HK-2 (cell line): ENCODE data around the gene CPA4.

ENCODE experiments used
- DNase-seq: peaks from one replicate; pipeline ENCODE4 v3.0.0-alpha.2; 2018; ENCODE audit not compliant: unreplicated experiment

The CPA4 gene

DNA sequence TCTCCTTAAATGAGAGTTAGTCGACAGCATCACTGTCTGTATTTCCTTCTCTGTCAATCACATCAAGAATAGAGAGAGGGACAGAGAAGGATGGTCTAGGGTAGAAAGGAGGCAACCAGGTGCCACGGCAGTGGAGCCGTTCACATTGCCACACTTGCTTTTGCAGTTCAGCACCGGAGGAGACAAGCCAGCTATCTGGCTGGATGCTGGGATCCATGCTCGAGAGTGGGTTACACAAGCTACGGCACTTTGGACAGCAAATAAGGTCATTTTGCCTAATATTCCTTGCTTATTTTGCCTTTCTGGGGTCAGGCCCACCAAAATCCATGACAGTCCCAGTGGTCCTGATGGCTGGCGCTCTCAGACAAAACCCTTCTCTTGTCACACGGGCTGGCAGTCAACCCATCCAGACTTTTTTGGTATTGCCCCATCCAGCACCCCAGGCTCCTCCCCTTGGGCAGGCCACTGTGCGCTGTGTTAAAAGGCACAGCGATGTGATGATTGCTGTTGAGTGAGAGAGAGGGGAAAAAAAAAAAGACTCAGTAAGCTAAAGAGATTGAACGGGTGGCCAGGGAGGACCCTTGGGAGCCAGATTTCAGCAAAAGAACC, 17.9 kb upstream of the CPA4 start:
- DNase-seq, result no peak

DNA sequence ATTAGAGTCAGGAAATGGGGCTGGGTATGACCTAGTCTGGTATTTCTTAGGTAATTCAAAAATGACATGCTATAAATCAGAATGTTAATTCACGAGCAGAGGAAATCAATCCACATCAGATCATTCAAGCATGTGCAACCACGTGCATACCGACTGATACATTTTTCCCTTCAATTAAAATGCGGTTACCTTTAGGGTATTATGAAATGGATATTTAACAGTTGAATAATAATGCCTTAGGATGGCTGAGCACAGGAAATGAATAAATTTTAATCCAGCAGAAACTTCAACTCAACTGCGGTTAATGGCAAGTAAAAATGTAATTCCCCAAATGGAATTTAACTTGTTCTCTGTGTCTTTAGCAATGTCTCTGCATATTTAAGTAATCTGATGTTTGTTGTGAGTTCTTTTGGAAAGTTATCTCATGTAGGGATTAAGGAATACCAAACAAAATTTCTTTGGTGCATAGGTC, 17.1 kb upstream of the CPA4 start:
- no peak for DNase-seq

DNA sequence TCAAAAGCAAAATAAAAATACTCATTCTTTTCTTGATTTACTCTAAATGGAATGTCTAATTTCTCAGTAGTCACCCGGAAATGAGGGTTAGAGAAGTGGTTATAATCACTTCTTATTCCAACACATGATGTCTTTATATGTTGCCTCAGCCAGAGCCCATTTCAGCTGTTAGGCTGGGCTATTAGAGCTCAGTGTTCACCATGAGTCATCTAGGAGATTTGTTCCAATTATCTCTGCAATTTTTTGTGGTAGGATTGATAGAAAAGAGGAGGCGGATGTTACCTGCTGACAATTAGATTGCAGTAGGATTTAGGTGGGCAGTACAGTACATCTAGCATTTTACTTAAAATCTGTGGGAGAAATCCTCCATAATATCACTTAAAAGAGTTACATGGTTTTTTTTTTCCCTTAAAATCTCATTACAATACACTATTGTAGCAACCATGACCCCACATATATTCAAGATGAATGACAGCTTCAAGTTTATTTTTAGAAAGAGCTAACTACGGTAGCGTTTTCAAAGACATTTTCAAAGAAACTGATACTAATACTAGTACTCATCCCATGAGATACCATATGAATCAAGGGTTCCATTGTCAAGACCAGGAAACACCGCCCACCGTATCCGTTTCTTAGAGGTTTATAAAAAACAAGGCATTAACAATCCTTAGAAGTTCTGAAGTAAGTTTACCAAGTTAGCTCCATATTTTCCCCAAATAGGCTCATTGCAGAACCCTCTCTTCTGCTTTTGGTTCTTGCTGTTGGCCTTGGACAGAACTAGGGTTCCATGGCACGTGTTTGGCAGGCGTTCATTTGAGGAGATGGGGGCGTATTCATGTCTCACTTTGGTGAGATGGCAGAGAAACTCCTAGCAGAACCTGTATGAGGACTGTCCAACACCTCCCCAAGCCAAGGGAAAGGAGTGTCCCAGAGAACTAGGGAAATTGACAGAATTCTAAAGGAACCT, 15.9 kb upstream of the CPA4 start:
- DNase-seq, result no peak

DNA sequence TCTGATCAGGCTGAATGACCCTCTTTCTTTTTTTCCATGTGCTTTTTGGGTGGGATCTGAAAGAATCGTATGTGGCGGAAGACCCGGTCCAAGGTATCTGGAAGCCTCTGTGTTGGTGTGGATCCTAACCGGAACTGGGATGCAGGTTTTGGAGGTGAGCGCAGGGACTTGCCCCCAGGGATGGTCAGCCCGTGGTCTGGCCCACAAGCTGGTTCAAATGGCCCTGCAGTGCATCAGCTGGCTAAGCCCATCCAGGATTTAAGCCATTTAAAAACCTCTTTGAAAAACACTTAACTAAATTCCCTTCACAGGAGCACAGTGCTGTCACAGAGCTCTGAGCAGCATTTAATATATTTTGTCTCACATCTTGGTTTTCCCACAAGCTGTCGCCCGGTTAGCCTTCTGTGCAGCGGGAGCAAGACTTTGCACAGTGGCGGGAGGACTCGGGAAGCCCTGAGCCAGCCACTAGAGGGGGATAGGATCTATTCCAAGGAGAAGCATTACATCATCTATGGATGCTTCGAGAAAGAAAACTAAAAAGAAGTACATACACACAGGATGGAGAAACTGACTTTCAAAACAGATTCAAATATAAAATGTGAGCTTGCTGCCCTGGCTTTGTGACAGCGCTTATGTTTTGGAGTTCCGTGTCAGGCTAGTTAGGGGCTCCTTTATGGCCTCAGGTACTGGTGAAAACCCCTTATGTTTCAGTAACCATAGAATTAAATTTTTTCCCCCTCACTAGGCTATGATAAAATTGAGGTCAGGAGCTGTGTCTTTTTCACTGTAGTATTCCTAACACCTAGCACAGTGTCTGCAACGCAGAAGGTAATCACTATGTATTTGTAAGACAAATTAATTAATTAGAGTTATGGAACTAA, 15.0 kb upstream of the CPA4 start:
- peak; percentile 33 for DNase-seq

DNA sequence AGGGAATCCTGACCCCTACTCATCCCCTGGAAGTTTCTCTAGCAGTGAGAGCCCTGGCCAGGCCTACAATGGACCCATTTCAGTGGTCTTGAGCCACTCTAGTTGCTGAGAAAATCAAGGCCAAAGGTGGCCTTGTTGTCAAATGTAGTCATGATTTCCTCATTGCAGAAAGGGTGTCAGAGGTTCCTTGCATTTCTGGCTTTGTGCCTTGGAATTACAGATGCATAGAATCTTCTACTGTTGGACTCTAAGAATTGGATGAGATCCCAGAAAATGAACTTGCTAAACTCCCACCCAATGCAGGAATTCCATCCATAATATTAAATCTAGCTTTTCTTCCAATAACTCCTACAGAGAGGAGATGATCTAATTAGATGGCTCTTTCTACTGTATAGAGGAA, 14.1 kb upstream of the CPA4 start:
- no peak for DNase-seq

DNA sequence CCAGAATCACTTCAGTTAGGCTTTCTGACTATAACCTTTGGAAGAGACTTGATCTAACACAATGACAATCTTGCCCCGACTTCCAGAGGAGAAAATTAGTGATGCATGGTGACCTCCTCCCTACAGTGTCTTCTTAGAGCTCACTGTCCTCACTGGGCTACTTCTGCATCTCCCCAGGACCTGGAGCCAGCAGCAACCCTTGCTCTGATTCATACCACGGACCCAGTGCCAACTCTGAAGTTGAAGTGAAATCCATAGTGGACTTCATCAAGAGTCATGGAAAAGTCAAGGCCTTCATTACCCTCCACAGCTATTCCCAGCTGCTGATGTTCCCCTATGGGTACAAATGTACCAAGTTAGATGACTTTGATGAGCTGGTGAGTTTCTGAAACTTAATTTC, 13.7 kb upstream of the CPA4 start:
- DNase-seq, result no peak

DNA sequence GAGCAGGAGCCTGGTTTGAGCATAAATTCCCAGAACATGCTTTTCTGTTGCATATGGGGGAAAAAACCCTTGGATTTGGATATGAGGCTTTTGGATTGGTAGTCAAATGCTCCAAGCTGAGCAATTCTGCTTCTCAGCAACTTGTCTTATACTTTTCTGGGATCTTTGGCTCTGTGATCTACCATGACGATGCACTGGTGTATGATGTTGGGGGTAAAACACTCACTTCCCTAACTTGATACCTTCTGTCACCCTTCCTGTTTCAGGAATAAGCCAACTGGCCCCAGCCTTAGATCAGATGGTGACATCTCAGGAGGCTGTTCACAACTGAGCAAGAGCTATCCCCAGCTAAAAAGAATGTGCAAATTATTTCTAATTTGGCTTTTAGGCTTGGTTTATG, 13.1 kb upstream of the CPA4 start:
- DNase-seq, result no peak

DNA sequence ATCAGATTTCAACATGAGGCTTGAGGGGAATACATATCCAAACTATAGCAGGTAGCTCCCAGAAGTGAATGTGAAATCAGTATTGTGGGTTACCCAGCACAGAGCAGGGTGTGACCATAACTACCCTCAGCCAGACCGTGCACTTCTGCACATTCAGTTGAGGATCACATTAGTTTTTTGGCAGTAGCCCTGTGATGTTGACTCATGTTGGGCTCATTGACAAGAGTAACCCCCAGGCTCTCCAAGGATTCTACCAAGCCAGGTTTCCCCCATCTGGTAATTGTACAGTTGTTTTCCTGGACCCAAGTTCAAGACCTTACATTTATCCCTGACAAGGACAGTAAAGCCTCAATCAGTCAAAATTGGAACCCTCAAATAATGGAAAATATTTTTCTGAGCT, 11.7 kb upstream of the CPA4 start:
- no peak for DNase-seq

DNA sequence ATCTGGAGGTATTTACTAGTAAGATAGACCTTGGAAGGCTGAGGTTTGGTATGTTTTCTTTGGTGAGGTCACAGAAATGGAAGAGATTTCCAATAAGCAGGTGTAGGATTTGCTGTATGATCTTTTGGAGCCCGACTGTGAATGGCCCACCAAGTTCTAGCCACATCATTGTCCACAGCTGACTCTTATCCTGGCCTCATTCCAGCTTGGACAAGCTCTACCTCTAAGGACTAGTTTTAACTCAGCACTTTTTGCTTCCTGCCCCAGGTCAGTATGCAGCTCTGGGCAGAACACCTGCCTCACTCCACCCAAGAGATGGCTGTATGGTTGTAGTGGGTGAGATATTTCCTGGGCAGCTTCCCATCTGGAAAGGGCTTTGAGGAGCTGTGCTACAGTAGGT, 6.1 kb upstream of the CPA4 start:
- no peak for DNase-seq

DNA sequence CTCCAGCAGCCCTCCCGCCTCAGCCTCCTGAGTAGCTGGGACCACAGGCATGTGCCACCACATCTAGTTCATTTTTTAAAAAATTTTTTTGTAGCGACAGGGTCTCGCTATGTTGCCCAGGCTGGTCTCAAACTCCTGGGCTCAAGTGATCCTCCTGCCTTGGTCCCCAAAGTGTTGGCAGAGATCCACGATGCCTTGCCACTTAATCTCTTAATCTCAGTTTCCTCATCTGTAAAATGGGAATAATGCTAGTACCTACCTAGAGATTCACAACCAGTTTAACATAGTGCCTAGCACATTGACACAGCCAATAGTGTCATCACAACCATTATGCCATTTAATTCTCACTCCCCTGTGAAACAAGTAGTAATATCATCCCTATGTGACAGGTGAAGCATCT, 4.8 kb upstream of the CPA4 start:
- DNase-seq, result no peak

DNA sequence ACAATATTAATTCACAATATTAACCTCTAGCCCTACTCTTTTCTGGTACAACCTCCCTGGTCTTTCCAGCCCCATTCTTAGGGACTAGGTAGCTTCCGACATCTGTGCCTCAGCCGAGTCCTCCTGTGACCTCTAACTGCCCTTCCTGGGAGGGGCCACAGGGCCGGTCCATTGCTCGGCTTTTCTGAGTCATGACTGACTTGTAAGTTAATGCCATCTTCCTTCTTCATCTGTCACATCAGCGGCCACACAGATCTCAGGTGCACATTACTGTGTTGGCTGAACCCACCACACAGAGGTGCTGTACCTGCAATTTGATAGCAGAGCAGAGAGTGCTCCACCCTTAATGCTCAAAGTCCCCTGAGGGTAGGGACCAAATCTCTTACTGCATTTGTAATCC, 4.1 kb upstream of the CPA4 start:
- no peak for DNase-seq

DNA sequence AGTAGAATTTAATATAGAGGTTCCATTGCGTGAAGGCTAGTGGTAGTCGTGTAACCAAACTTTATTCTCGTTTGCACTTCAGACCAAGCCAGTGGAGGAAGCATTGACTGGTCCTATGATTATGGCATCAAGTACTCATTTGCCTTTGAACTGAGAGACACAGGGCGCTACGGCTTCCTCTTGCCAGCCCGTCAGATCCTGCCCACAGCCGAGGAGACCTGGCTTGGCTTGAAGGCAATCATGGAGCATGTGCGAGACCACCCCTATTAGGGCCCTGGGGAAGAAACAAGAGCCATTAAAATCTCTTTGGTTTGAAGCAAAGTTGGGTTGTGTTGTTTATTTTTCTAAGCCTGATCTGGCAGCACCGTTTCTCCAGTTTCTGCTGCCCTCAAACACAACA, 3.5 kb upstream of the CPA4 start:
- no peak for DNase-seq

DNA sequence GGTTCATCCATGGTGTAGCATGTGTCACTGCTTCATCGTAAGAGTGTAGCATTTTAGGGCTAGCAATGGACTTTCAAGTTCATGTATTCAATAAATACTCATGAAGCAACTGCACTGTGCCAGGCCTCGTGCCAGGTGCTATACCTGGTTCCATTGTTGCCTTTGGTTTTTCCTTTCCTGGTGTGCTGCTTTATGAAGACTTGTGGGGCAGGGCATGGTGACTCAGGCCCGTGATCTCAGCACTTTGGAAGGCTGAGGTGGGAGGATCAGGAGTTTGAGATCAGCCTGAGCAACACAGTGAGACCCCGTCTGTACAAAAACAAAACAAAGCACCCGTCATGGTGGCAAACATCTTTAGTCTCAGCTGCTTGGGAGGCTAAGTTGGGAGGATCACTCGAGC, 2.2 kb upstream of the CPA4 start:
- peak; percentile 50 for DNase-seq

DNA sequence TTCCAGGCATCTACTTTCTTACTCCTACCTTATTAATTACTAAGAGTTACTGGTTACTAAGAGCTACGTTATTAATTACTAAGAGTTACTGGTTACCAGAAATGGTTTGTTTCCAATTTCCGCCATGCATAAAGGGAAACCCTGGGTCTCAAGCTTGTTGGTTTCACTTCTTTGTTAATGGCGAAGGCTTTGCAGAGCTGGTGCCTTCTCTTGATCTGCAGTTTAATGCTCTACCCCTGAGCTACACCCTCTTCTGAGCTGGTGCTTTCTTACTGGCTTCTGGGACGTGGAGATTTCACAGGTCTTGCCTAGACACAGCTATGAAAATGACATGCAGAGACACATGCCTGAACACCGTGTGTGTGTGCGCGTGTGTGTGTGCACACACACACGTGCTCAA, 560 bp downstream of the CPA4 start:
- no peak for DNase-seq

DNA sequence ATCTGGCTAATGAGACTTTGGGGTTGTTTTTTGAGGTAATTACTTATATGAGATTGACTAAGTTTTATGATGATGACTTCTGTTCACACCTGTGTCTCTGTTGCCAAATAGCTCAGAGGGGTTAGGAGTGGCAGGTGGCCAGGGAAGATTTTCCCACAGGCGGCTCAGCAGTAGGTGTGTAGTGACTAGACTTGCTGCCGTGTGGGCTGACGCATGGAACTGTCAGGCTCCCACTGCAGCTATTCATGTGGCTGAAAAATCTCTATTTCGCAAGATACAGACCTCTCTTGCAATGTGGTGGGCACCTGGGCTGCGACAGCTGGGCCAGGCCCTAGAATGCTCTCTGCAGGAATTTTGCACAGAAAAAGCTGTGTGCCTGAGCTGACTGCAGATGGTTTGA, 1.4 kb downstream of the CPA4 start:
- no peak for DNase-seq

DNA sequence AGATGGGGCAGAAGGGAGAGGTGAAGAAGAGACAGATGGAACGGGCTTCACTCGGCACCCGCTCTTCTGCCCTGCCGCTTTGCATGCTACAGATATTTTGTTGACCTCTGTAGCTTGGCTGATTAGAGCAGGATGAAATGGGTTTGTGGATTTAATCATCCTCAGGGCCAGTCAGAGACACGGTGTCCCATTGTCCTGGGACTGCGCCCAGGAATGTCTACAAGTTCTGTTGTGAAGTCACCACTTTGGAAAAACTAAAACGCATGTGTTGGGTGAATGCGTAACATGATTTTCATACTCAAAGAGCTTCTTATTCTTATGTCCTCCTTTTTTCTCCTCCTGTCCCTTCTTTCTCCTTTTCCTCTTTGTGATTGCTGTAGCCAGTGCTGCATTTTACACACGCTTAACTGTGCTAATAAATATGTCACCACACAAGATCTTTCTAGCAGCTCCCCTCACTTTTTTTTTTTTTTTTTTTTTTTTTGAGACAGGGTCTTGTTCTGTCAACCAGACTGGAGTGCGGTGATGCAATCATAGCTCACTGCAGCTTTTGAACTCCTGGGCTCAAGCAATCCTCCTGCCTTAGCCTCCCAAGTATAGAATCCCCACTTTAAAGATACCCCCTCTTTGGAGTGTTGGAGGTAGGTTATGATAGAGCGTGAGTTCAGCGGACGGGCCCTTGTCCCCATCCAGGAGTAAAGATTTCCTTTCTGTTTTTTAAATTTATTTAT, 3.4 kb downstream of the CPA4 start:
- DNase-seq, result no peak

DNA sequence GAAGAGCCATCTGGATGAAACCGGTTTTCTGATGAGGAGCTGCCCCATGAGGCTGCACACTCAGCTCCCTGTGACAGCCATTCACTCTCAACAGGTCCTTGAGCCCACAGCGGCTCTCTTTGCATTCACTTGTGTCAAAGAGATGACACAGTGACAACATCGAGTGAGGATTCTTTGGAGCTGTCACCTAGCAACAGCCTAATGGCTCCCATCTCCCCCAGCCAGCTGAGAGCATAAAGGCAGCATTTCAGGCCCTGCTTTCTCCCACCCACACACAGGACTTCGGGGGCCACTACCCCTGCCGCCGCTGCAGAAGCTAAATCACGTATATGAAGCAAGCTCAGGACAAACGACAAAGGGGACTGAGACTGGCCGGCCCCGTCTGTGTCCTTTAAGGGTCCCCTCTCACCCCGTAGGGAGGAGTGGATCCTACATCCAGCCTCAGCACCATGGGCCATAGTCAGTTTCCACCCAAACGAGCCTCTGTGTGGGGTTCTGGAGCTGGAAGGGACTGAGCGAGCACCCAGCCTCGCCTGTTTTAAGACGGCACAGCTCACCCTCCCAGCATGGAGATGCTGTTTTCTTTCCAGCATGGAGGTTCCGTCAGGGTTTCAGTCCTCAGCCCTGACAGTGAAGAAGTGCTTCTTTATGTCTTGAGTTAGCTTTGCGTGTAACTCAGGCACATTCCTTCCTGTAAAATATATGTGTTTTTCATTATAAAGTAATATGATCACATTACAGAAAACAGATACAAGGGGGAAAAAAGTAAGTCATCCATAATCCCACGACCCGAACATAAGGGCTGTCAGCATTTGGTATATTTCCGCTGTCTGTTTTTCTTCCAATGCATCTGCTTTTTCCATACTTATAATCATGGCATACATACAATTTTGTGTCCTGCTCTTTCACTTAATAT, 4.9 kb downstream of the CPA4 start:
- DNase-seq, result no peak

DNA sequence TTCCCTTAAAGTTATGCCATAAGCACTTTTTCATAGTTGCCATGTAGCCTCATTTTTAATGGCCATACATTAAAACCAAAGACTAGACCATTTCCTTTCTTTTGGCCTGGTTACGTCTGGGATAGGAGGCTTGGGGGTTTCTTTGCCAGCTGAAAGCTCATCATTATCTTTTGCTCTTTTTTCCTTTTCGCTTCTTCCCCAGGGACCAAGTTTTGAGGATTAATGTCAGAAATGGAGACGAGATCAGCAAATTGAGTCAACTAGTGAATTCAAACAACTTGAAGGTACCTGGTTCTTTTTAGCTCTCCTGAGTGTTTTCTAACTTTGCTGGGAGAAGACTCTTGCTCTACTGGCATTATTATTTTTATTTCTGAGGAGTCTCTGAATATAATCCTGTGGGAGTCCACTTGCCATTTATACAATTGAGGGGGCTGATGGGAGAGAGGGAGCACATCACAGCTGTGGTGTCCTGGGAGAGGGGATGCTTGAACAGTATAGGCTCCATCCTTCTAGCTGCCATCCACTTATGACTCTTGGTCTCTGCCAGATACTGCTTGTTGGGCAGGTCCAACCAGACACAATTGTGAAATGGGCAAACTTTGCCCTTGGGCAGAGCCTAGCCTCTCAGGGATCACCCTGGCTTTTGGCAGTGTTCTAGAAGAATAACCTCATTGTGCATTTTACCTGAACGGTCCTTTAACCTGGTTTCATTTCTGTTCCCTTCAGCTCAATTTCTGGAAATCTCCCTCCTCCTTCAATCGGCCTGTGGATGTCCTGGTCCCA, 5.8 kb downstream of the CPA4 start:
- no peak for DNase-seq

DNA sequence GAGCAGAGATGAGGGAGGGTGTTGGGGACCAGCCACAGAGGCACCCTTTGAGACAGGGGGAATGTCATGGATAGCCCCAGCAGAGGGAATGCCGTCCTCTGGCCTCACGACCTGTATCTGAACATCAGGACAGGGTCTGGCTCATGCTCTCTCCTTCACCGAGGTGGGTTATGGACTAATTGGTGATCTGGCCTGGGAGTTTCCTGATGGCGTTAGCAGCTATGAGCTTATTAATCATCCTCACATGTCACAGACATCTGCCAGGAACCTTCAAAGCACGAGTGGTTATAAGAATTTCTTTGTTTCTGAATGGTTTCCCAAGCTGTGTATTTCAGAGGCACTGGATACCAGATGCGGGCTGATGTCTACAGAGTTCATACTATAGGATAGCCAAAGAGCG, 6.9 kb downstream of the CPA4 start:
- DNase-seq, result no peak

DNA sequence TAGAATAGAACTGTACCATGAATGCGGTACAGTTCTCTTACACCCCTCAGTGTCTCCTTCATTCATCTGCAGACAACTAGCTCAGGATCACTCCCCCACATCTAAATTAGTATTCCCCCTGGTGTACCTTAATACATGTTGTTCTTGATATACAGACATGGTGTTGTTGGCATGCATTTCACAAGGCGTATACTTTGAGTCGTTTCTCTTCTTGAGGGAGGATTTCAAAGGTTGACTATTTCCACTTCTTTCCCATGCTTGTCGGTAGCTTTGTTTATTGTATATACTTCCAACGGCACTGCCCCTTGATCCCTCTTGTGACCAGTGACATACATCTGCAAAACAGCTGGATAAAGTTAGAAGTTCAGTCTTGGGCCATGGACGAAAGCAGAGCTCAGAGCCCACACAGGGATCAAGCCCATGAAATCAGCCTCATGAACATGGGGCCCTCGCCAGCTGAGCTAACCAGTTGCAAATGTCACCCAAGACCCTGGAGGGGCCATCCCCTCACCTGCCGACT, 8.6 kb downstream of the CPA4 start:
- DNase-seq, result no peak
